OCI-LY3 (cell line): ENCODE results near the gene APBA1.

ENCODE experiments used
- H2AFZ ChIP-seq: fragments of 200-600, 300-600 bp; shearing (Covaris generic); 2 replicates; pipeline ENCODE4 v1.6.0; 2014; ENCODE audit warnings: antibody characterized with exemption, low read depth, low read length
- H3K27ac ChIP-seq: fragments of 200-600, 300-600 bp; sonication (generic); 2 replicates; pipeline ENCODE4 v1.5.1; 2014; ENCODE audit warnings: mild to moderate bottlenecking, low read length, moderate library complexity, mixed read lengths
- H3K27me3 ChIP-seq: fragments of 200-600, 300-600 bp; sonication (generic); 2 replicates; pipeline ENCODE4 v1.6.1; 2014; ENCODE audit warnings: low read depth, low read length, mixed read lengths
- H3K36me3 ChIP-seq: fragments of 200-600, 300-600 bp; sonication (generic); replicated peaks from 2 replicates; pipeline ENCODE3; 2014; ENCODE audit warnings: low read depth, low read length, mixed read lengths
- H3K4me1 ChIP-seq: fragments of 300-600, 200-600 bp; sonication (generic); 2 replicates; pipeline ENCODE4 v1.6.1; 2014; ENCODE audit warnings: low read length, mixed read lengths
- H3K4me2 ChIP-seq: fragments of 200-600, 300-600 bp; sonication (generic); 2 replicates; pipeline ENCODE4 v1.6.1; 2014; ENCODE audit warnings: low read length, mixed read lengths
- H3K4me3 ChIP-seq: fragments of 300-600, 200-600 bp; sonication (generic); 2 replicates; pipeline ENCODE4 v1.5.1; 2014; ENCODE audit warnings: antibody characterized with exemption, mild to moderate bottlenecking, low read length, moderate library complexity
- H3K79me2 ChIP-seq: fragments of 300-600, 200-600 bp; shearing (Covaris generic); 2 replicates; pipeline ENCODE4 v1.6.1; 2014; ENCODE audit warnings: mild to moderate bottlenecking, low read length, mixed read lengths
- H3K9ac ChIP-seq: fragments of 300-600, 200-600 bp; shearing (Covaris generic); 2 replicates; pipeline ENCODE4 v1.6.0; 2014; ENCODE audit warnings: mild to moderate bottlenecking, low read length, moderate library complexity
- H3K9me3 ChIP-seq: fragments of 200-600, 300-600 bp; shearing (Covaris generic); 2 replicates; pipeline ENCODE4 v1.6.1; 2014; ENCODE audit warnings: low read length, mixed read lengths; ENCODE audit not compliant: insufficient read depth
- H4K20me1 ChIP-seq: fragments of 200-600, 300-600 bp; sonication (generic); 2 replicates; pipeline ENCODE4 v1.6.1; 2016; ENCODE audit warnings: low read length, mixed read lengths; ENCODE audit not compliant: insufficient read depth
- CTCF ChIP-seq: fragments of 200-600, 300-600 bp; sonication (generic); IDR thresholded peaks from 2 replicates; pipeline ENCODE4 v1.5.1; 2014; ENCODE audit warnings: antibody characterized with exemption, low read length, low read depth
- EZH2phosphoT487 ChIP-seq: fragments of 200-600 bp; shearing (Covaris generic); IDR thresholded peaks from 2 replicates; pipeline ENCODE4 v1.6.1; 2018; ENCODE audit warnings: antibody characterized with exemption, mixed run types, low read depth

Gene APBA1

GRCh38 chr9:69496846-69497450 lies 175.2 kb downstream of the APBA1 start:
- H3K27ac ChIP-seq, result no peak overlapping the region
- no peak overlapping the region for H3K4me3 ChIP-seq
- H2AFZ ChIP-seq, result no peak overlapping the region
- no peak overlapping the region for H3K9ac ChIP-seq
- no peaks in the 10 kb centered on the region for H3K79me2 ChIP-seq
- TF ChIP-seq EZH2phosphoT487 (no peak), CTCF (no peak)
- H3K9me3 ChIP-seq, result no peaks in the 10 kb centered on the region
- no peak overlapping the region for H3K4me2 ChIP-seq
- H3K36me3 ChIP-seq, result no peaks in the 10 kb centered on the region
- H3K27me3 ChIP-seq, result peaks cover 19% of the 10 kb centered on the region
- H3K4me1 ChIP-seq, result no peaks in the 10 kb centered on the region
- no peaks in the 10 kb centered on the region for H4K20me1 ChIP-seq

DNA sequence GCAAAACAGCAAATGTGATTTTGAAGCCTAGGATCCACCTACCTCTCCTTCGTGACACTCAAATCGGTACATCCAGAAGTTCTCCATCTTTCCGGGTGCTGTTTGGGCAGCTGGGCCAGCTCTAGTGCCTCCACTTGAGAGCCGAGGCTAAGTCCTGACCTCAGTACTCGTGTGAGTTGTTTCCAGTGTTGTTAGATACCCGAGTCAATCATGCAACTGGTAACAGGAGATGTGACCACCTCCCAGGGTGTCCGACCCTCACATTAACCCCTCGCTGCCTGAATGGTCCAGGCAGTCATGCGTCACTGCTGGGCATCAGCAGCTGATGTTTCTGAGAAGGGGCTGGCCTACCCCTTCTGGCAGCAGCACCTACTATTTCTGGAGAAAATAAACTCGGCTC lies 176.9 kb downstream of the APBA1 start:
- H3K4me2 ChIP-seq, result no peak overlapping the region
- no peak overlapping the region for H3K4me3 ChIP-seq

GRCh38 chr9:69494763-69495162 lies 177.4 kb downstream of the APBA1 start:
- Histone ChIP-seq H3K27me3 (peaks cover 15% of the 10 kb centered on the region; the same call in 1 of the 2 replicates), H3K79me2 (no peaks in the 10 kb centered on the region), H3K4me1 (no peaks in the 10 kb centered on the region), H3K4me3 (no peak overlapping the region), H2AFZ (no peak overlapping the region), H3K27ac (no peak overlapping the region), H3K36me3 (no peaks in the 10 kb centered on the region), H3K9ac (no peak overlapping the region), H3K4me2 (no peak overlapping the region), H4K20me1 (no peaks in the 10 kb centered on the region), H3K9me3 (no peaks in the 10 kb centered on the region)
- TF ChIP-seq EZH2phosphoT487 (no peak), CTCF (no peak)

More for the DNA sequence above, 176.9 kb downstream of the APBA1 start:
- Histone ChIP-seq H2AFZ (no peak overlapping the region), H3K4me1 (no peaks in the 10 kb centered on the region), H3K79me2 (no peaks in the 10 kb centered on the region), H3K27ac (no peak overlapping the region), H4K20me1 (no peaks in the 10 kb centered on the region), H3K36me3 (no peaks in the 10 kb centered on the region), H3K9ac (no peak overlapping the region), H3K27me3 (peaks cover 15% of the 10 kb centered on the region; the same call in 1 of the 2 replicates), H3K9me3 (no peaks in the 10 kb centered on the region)
- TF ChIP-seq EZH2phosphoT487 (no peak), CTCF (no peak)

- no peaks in the 10 kb centered on the region for H3K79me2 ChIP-seq
- no peak overlapping the region for H3K4me3 ChIP-seq
- H3K9me3 ChIP-seq, result no peaks in the 10 kb centered on the region
- TF ChIP-seq CTCF (no peak), EZH2phosphoT487 (no peak)
- H3K36me3 ChIP-seq, result no peaks in the 10 kb centered on the region
- H3K9ac ChIP-seq, result no peak overlapping the region
- H3K27me3 ChIP-seq, result peaks cover 10% of the 10 kb centered on the region; the same call in 1 of the 2 replicates
- no peak overlapping the region for H3K27ac ChIP-seq
- no peak overlapping the region for H3K4me2 ChIP-seq
- H3K4me1 ChIP-seq, result no peaks in the 10 kb centered on the region
- no peak overlapping the region for H2AFZ ChIP-seq
- H4K20me1 ChIP-seq, result no peaks in the 10 kb centered on the region
Observed at GRCh38 chr9:69494208-69494607, 178.0 kb downstream of the APBA1 start.
